Liver (tissue), 9 donors: ENCODE data around the gene HES3. TPM values are rescaled to one million over a fixed set of nuclear protein-coding genes. Genes with fewer than 3 reads are reported as not detected.
A peak's percentile ranks its signal among the peaks of the same experiment; 100 is the strongest.

Experiments used
- DNase-seq: peaks from one replicate; pipeline ENCODE4 v3.0.0-alpha.2; 2017; ENCODE audit warnings: low spot score
- H3K27ac ChIP-seq, 2 donors: one replicate each; pipeline ENCODE4 v1.7.0; 2013; ENCODE audit warnings: inconsistent platforms in 2 of 2, low read length in 2 of 2, control low read depth in 1 of 2, low read depth in 1 of 2, mild to moderate bottlenecking in 1 of 2
- H3K27me3 ChIP-seq, 4 donors: one replicate each; pipeline versions ENCODE4 v1.6.1 to v1.7.0; 2013; ENCODE audit warnings: low read length in 3 of 4, inconsistent platforms in 1 of 4, mild to moderate bottlenecking in 1 of 4, moderate library complexity in 1 of 4; ENCODE audit not compliant: control insufficient read depth in 4 of 4, insufficient read depth in 4 of 4
- H3K36me3 ChIP-seq, 4 donors: one replicate each; pipeline versions ENCODE4 v1.6.1 to v1.7.0; 2013; ENCODE audit warnings: low read length in 3 of 4, mild to moderate bottlenecking in 3 of 4, low read depth in 1 of 4, moderate library complexity in 1 of 4; ENCODE audit not compliant: control insufficient read depth in 4 of 4, insufficient read depth in 3 of 4
- H3K4me1 ChIP-seq, 4 donors: one replicate each; pipeline versions ENCODE4 v1.6.1 to v1.7.0; 2013; ENCODE audit warnings: low read length in 3 of 4, mild to moderate bottlenecking in 3 of 4, moderate library complexity in 1 of 4; ENCODE audit not compliant: control insufficient read depth in 4 of 4, insufficient read depth in 4 of 4
- H3K4me3 ChIP-seq, 3 donors: one replicate each; pipeline versions ENCODE4 v1.6.1 to v1.7.0; 2013; ENCODE audit warnings: low read length in 3 of 3, control low read depth in 1 of 3, low read depth in 1 of 3, mild to moderate bottlenecking in 1 of 3
- H3K9ac ChIP-seq, 2 donors: one replicate each; pipeline ENCODE4 v1.7.0; 2013; ENCODE audit warnings: low read length in 2 of 2, mild to moderate bottlenecking in 2 of 2, moderate library complexity in 2 of 2, control low read depth in 1 of 2, low read depth in 1 of 2
- H3K9me3 ChIP-seq, 4 donors: one replicate each; pipeline versions ENCODE4 v1.6.1 to v1.7.0; 2013; ENCODE audit warnings: low read length in 3 of 4; ENCODE audit not compliant: control insufficient read depth in 4 of 4
- ATF3 ChIP-seq: IDR thresholded peaks from 2 replicates; pipeline ENCODE4 v1.6.1; 2016; ENCODE audit warnings: antibody characterized with exemption
- CTCF ChIP-seq: fragments of 150-350 bp; IDR thresholded peaks from 2 replicates; pipeline ENCODE4 v1.5.1; 2017; ENCODE audit warnings: improper control_type of control experiment, low read depth, low read length; ENCODE audit not compliant: missing input control
- FOXA1 ChIP-seq: IDR thresholded peaks from 2 replicates; pipeline ENCODE4 v1.6.1; 2016; ENCODE audit warnings: antibody characterized with exemption
- FOXA2 ChIP-seq: IDR thresholded peaks from 2 replicates; pipeline ENCODE4 v1.6.1; 2016; ENCODE audit warnings: antibody characterized with exemption
- HNF4A ChIP-seq, 2 donors: conservative IDR thresholded peaks; 2 replicates each; pipeline ENCODE4 v1.6.1; 2016; ENCODE audit warnings: antibody characterized with exemption in 2 of 2, mild to moderate bottlenecking in 2 of 2
- JUND ChIP-seq, 2 donors: IDR thresholded peaks; 2 replicates each; pipeline ENCODE4 v1.6.1; 2016; ENCODE audit warnings: antibody characterized with exemption in 2 of 2
- RAD21 ChIP-seq, 2 donors: IDR thresholded peaks; 2 replicates each; pipeline ENCODE4 v1.6.1; 2016; ENCODE audit warnings: antibody characterized with exemption in 2 of 2, mild to moderate bottlenecking in 2 of 2
- RXRA ChIP-seq, 2 donors: IDR thresholded peaks; 2 replicates each; pipeline ENCODE4 v1.6.1; 2017 to 2018; ENCODE audit warnings: antibody characterized with exemption in 2 of 2, mild to moderate bottlenecking in 1 of 2
- SP1 ChIP-seq: IDR thresholded peaks from 2 replicates; pipeline ENCODE4 v1.6.1; 2018; ENCODE audit warnings: antibody characterized with exemption, mild to moderate bottlenecking
- TAF1 ChIP-seq: conservative IDR thresholded peaks from 2 replicates; pipeline ENCODE4 v1.6.1; 2016; ENCODE audit warnings: antibody characterized with exemption, mild to moderate bottlenecking
- YY1 ChIP-seq: IDR thresholded peaks from 2 replicates; pipeline ENCODE4 v1.6.1; 2016; ENCODE audit warnings: antibody characterized with exemption, mild to moderate bottlenecking
- WGBS: extraction: QIAGEN DNeasy Blood & Tissue Kit; methylation state at CpG from one replicate; pipeline ENCODE4 v1.1.7; 2013; 5-methylcytosine and 5-hydroxymethylcytosine counted together
- polyA plus RNA-seq, 2 donors: library from polyadenylated mRNA; stranded (reverse) in 1 of 2; unstranded in 1 of 2; fragments of 200-250 nt in 1 of 2; fragments of >200 nt in 1 of 2; fragmentation: Nextera tagmentation in 1 of 2; extraction: Ambion mirVana in 1 of 2; gene quantifications; one replicate each; pipeline versions ENCODE4 v1.2.1 to v1.2.3, GENCODE V29; 2013 to 2015
- total RNA-seq, 2 donors: library from RNA; depleted of rRNA; stranded (reverse); fragments of >200 nt; gene quantifications; one replicate each; pipeline ENCODE4 v1.2.3, GENCODE V29; 2014
- TF ChIP-seq, protein P1 (sequence below): IDR thresholded peaks from 2 replicates; pipeline ENCODE4 v1.6.1; 2016; ENCODE audit warnings: antibody characterized with exemption
- TF ChIP-seq, protein P2 (sequence below): IDR thresholded peaks from 2 replicates; pipeline ENCODE4 v1.6.1; 2016; ENCODE audit warnings: antibody characterized with exemption, mild to moderate bottlenecking
- TF ChIP-seq, protein P3 (sequence below): IDR thresholded peaks from 2 replicates; pipeline ENCODE4 v1.6.1; 2016; ENCODE audit warnings: antibody characterized with exemption
- donor health status: healthy.
- donor health status: healthy.
- donor health status: healthy.
- donor health status: healthy.
- donor health status: healthy.

The HES3 gene
- total and polyA plus RNA-seq, 4 donors = not detected

DNA sequence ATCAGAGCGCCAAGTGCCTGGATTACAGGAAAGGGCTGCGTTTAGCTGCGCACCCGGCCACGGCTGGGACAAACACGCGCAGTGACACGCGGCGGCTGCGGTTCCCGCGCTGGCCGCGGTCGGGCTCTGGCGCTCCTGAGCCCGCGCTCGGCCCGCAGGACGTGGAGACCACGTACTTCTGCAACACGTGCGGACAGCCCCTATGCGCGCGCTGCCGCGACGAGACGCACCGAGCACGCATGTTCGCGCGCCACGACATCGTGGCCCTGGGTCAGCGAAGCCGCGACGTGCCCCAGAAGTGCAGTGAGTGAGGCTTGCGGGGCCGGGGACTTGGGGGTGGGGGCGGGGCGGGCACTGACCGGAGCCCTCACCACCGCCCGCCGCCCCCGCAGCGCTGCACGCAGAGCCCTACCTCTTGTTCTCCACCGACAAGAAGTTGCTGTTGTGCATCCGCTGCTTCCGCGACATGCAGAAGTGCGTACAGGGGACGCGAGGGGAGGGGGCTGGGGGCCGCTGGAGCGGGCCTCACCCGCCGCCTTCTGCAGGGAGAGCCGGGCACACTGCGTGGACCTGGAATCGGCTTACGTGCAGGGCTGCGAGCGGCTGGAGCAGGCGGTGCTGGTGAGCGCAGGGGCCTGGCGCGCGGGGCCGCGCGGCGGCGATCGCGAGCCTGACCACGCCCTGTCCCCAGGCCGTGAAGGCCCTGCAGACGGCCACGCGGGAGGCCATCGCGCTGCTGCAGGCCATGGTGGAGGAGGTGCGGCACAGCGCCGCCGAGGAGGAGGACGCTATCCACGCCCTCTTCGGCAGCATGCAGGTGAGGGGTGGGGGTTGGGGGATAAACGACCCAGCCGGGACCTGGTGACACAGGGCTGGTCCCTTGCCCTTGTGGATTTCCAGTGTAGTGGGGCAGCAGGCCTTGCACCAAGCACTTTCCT is 35.0 kb upstream of the HES3 start:
- Histone ChIP-seq H3K9ac (no peak overlapping the region), H3K36me3 (peaks cover 0 to 11% (median 7%) of the 10 kb centered on the region in 4 donors), H3K27ac (no peak overlapping the region), H3K9me3 (no peaks in the 10 kb centered on the region), H3K27me3 (no peaks in the 10 kb centered on the region), H3K4me1 (peaks cover 3 to 29% (median 12%) of the 10 kb centered on the region in 4 donors), H3K4me3 (peak overlapping the region in 1 of 3 donors; percentile 20)
- no peak for TF ChIP-seq TAF1
- peak; percentile 47 for TF ChIP-seq CTCF
- peak in 1 of 2 donors; percentile 16 for TF ChIP-seq RAD21 (IDR thresholded peaks at IDR 0.05)
- DNase-seq = no peak
- 56% methylated on average over 99 of the region's 99 CpGs for WGBS

DNA sequence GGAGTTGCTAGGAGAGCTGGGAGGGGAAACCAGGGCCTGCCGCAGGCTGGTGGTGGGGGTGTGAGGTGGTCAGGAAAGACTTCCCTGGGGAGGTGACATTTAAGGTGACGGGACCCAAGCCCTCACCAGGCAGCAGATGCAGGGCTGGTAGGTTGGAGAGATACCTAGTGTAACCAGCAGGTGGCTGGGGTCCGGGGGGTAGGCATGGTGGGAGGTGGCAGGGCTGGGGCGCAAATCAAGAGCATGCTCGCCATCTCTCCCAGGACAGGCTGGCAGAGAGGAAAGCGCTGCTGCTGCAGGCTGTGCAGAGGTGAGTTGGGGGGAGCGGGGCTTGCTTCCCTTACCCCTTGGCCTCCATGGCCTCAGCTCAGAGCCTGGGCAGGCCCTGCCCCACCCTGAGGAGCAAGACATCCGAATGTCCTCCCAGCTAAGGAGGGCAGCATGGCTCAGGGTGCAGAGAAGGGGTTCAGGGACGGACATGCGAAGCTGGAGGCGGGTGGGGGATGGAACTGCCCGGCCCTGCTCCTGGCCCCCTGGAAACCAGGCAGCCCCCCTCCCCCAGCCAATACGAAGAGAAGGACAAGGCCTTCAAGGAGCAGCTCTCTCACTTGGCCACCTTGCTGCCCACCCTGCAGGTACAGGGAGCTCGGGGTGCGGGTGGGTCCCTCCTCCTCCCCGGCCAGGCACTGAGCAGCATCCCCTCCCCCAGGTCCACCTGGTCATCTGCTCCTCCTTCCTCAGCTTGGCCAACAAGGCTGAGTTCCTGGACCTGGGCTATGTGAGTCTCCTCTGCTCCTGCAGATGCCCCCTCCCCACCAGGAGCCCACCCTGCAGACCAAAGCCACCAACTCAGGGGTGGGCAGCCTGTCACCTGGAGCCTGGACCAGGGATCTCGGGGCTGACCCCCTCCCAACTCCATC is 34.1 kb upstream of the HES3 start:
- H3K4me1 ChIP-seq = peaks cover under 1 to 25% (median 8%) of the 10 kb centered on the region in 4 donors
- WGBS = 93% methylated on average over 17 of the region's 17 CpGs
- H3K9me3 ChIP-seq = no peaks in the 10 kb centered on the region
- H3K9ac ChIP-seq = no peak overlapping the region
- no peak overlapping the region for H3K4me3 ChIP-seq
- peaks cover 0 to 11% (median 7%) of the 10 kb centered on the region in 4 donors for H3K36me3 ChIP-seq
- H3K27me3 ChIP-seq = no peaks in the 10 kb centered on the region
- TF ChIP-seq CTCF (no peak), FOXA2 (no peak), ATF3 (no peak), TAF1 (no peak), HNF4A (conservative IDR thresholded peaks at IDR 0.05) (no peak), RAD21 (IDR thresholded peaks at IDR 0.05) (no peak), SP1 (no peak), RXRA (IDR thresholded peaks at IDR 0.05) (no peak), FOXA1 (no peak), JUND (IDR thresholded peaks at IDR 0.05) (no peak), YY1 (no peak)
- TF ChIP-seq, protein P1, sequence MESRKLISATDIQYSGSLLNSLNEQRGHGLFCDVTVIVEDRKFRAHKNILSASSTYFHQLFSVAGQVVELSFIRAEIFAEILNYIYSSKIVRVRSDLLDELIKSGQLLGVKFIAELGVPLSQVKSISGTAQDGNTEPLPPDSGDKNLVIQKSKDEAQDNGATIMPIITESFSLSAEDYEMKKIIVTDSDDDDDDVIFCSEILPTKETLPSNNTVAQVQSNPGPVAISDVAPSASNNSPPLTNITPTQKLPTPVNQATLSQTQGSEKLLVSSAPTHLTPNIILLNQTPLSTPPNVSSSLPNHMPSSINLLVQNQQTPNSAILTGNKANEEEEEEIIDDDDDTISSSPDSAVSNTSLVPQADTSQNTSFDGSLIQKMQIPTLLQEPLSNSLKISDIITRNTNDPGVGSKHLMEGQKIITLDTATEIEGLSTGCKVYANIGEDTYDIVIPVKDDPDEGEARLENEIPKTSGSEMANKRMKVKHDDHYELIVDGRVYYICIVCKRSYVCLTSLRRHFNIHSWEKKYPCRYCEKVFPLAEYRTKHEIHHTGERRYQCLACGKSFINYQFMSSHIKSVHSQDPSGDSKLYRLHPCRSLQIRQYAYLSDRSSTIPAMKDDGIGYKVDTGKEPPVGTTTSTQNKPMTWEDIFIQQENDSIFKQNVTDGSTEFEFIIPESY = no peak
- TF ChIP-seq, protein P2, sequence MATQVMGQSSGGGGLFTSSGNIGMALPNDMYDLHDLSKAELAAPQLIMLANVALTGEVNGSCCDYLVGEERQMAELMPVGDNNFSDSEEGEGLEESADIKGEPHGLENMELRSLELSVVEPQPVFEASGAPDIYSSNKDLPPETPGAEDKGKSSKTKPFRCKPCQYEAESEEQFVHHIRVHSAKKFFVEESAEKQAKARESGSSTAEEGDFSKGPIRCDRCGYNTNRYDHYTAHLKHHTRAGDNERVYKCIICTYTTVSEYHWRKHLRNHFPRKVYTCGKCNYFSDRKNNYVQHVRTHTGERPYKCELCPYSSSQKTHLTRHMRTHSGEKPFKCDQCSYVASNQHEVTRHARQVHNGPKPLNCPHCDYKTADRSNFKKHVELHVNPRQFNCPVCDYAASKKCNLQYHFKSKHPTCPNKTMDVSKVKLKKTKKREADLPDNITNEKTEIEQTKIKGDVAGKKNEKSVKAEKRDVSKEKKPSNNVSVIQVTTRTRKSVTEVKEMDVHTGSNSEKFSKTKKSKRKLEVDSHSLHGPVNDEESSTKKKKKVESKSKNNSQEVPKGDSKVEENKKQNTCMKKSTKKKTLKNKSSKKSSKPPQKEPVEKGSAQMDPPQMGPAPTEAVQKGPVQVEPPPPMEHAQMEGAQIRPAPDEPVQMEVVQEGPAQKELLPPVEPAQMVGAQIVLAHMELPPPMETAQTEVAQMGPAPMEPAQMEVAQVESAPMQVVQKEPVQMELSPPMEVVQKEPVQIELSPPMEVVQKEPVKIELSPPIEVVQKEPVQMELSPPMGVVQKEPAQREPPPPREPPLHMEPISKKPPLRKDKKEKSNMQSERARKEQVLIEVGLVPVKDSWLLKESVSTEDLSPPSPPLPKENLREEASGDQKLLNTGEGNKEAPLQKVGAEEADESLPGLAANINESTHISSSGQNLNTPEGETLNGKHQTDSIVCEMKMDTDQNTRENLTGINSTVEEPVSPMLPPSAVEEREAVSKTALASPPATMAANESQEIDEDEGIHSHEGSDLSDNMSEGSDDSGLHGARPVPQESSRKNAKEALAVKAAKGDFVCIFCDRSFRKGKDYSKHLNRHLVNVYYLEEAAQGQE = no peak
- TF ChIP-seq, protein P3, sequence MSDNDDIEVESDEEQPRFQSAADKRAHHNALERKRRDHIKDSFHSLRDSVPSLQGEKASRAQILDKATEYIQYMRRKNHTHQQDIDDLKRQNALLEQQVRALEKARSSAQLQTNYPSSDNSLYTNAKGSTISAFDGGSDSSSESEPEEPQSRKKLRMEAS = no peak
- DNase-seq = no peak
- no peak overlapping the region for H3K27ac ChIP-seq
